Brain microvascular endothelial cell (primary cell): ENCODE measurements around the gene MAML2.

Experiments used
- DNase-seq: peaks from one replicate; pipeline ENCODE4 v3.0.0-alpha.2; 2020
- H3K27ac ChIP-seq: fragments of 250-450 bp; sonication (Bioruptor Pico); 2 replicates; pipeline ENCODE4 v1.5.1; 2020; ENCODE audit warnings: mild to moderate bottlenecking, moderate library complexity
- H3K27me3 ChIP-seq: fragments of 250-450 bp; sonication (Bioruptor Pico); replicated peaks from 2 replicates; pipeline ENCODE4 v1.5.1; 2020; ENCODE audit warnings: mild to moderate bottlenecking
- H3K36me3 ChIP-seq: fragments of 250-450 bp; sonication (Bioruptor Pico); replicated peaks from 2 replicates; pipeline ENCODE4 v1.5.1; 2020; ENCODE audit warnings: mild to moderate bottlenecking
- H3K4me3 ChIP-seq: 2 replicates; pipeline ENCODE4 v1.5.1; 2011; ENCODE audit warnings: low read depth, mild to moderate bottlenecking, control low read depth, low read length, moderate library complexity
- CTCF ChIP-seq: IDR thresholded peaks from 2 replicates; pipeline ENCODE4 v1.5.1; 2011; ENCODE audit warnings: low read depth, mild to moderate bottlenecking, moderate library complexity, low read length, control low read depth, inconsistent platforms; ENCODE audit errors: missing control alignments
- in situ Hi-C: cut with HindIII; loops from 2 replicates; pipeline ENCODE4 v1.10.0; 2017; ENCODE audit warnings: low sequenced_read_pairs, low pct_ligation_motif_present

The MAML2 gene

GRCh38 chr11:96102664-96103078 lies 240.3 kb downstream of the MAML2 start:
- Histone ChIP-seq H3K27me3 (no peaks in the 10 kb centered on the region), H3K4me3 (no peak overlapping the region), H3K36me3 (no peaks in the 10 kb centered on the region), H3K27ac (peak overlapping the region; percentile 78)
- TF ChIP-seq CTCF, result no peak
- in situ Hi-C loops, result no loop called here
- peak; percentile 52 for DNase-seq

GRCh38 chr11:96101146-96101545 lies 241.8 kb downstream of the MAML2 start:
- no peaks in the 10 kb centered on the region for H3K27me3 ChIP-seq
- in situ Hi-C loops, result no loop called here
- no peak overlapping the region for H3K27ac ChIP-seq
- no peak for TF ChIP-seq CTCF
- no peak for DNase-seq
- no peak overlapping the region for H3K4me3 ChIP-seq
- no peaks in the 10 kb centered on the region for H3K36me3 ChIP-seq

- Histone ChIP-seq H3K27ac (peak overlapping the region; percentile 32), H3K4me3 (no peak overlapping the region), H3K27me3 (no peaks in the 10 kb centered on the region), H3K36me3 (no peaks in the 10 kb centered on the region)
- DNase-seq, result no peak
- in situ Hi-C loops, result no loop called here
- TF ChIP-seq CTCF, result no peak
Measured at GRCh38 chr11:96098511-96099241, 244.3 kb downstream of the MAML2 start.

- Histone ChIP-seq H3K27ac (peak overlapping the region; percentile 20), H3K36me3 (no peaks in the 10 kb centered on the region), H3K27me3 (no peaks in the 10 kb centered on the region), H3K4me3 (no peak overlapping the region)
- no peak for DNase-seq
- TF ChIP-seq CTCF, result no peak
- in situ Hi-C loops, result no loop called here
Measured at GRCh38 chr11:96097844-96098421, 245.1 kb downstream of the MAML2 start.

- no peak for DNase-seq
- Histone ChIP-seq H3K4me3 (no peak overlapping the region), H3K27ac (no peak overlapping the region), H3K36me3 (peaks cover 8% of the 10 kb centered on the region), H3K27me3 (no peaks in the 10 kb centered on the region)
- in situ Hi-C loops, result no loop called here
- no peak for TF ChIP-seq CTCF
Measured at GRCh38 chr11:96096360-96096759, 246.6 kb downstream of the MAML2 start.
